Right renal pelvis (tissue), 4 donors: ENCODE data around the gene SMLR1. TPM values are rescaled to one million over a fixed set of nuclear protein-coding genes. Genes with fewer than 3 reads are reported as not detected.
"Not testable (repeated sequence)": the region's sequence is repeated elsewhere in the genome, so short reads cannot be mapped to it uniquely, and the experiment has no call there.

Experiments
- DNase-seq, 4 donors: peaks; one replicate each; pipeline ENCODE4 v3.0.0-alpha.2; 2013; ENCODE audit warnings: low read depth in 4 of 4, low spot score in 3 of 4, missing footprints in 1 of 4
- polyA plus RNA-seq, 4 donors: library from polyadenylated mRNA; unstranded; fragments of 120-200 nt; gene quantifications; one replicate each; pipeline ENCODE4 v1.2.1, GENCODE V29; 2013; ENCODE audit not compliant: insufficient read length in 4 of 4

Gene SMLR1
- polyA plus RNA-seq: 1 to 10 TPM; 1.2 to 3.9 (median 2.0) TPM

- no peak for DNase-seq
Observed at GRCh38 chr6:130827247-130828149, at the start of gene SMLR1. TSS of gene SMLR1 (plus strand) at chr6:130827406. CDS start at chr6:130827414, 8 bp downstream.

GRCh38 chr6:130778946-130779657 is 48.1 kb upstream of the SMLR1 start:
- DNase-seq: no peak

GRCh38 chr6:130779658-130780033 is 47.6 kb upstream of the SMLR1 start:
- DNase-seq: no peak

DNA sequence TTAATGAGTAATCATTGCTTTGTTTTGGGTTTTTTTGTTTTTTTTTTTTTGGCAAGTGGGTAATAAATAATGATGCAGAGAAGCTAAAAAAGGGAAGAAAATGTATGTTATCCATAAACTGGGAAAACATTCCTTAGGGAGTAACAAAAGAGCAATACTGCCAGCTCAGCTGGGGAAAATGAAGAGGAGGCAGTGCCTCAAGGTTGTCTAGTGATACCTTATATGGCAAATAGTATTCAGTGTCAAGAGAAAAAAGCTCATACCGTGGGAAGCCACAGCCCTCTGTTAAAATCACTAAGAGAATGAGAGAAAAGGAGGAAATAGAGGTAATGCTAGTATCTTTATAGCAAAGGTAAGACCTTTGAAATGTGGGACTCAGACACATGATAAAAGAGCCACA is 47.1 kb upstream of the SMLR1 start:
- no peak for DNase-seq

DNA sequence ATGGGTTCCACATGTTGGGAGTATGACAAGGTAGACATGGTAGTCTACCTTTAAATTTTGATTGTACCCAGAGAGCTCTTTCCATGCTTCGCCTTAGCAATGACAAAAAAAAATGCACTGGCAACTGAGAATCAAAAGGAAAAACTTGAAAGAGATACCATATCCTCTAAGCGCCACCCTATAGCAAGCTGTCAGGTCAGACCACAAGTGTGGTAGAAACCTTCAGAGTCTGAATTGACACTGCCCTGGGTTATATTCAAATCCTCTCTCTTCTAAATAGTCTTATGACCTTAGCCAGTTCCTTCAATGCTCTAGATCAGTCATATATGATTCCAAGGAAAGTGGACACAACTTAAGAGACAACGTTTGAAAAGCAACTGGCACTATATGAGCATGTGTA is 45.6 kb upstream of the SMLR1 start:
- no peak for DNase-seq

- no peak for DNase-seq
Observed at GRCh38 chr6:130783416-130784107, 43.6 kb upstream of the SMLR1 start.

- no peak for DNase-seq
Observed at GRCh38 chr6:130787726-130788500, 39.3 kb upstream of the SMLR1 start.

- no peak for DNase-seq
Observed at GRCh38 chr6:130788954-130789353, 38.3 kb upstream of the SMLR1 start.

GRCh38 chr6:130794010-130794697 is 33.1 kb upstream of the SMLR1 start:
- DNase-seq: no peak

GRCh38 chr6:130794738-130795137 is 32.5 kb upstream of the SMLR1 start:
- DNase-seq: no peak

GRCh38 chr6:130796313-130796905 is 30.8 kb upstream of the SMLR1 start:
- DNase-seq: no peak

- no peak for DNase-seq
Observed at GRCh38 chr6:130797061-130797460, 30.1 kb upstream of the SMLR1 start.

DNA sequence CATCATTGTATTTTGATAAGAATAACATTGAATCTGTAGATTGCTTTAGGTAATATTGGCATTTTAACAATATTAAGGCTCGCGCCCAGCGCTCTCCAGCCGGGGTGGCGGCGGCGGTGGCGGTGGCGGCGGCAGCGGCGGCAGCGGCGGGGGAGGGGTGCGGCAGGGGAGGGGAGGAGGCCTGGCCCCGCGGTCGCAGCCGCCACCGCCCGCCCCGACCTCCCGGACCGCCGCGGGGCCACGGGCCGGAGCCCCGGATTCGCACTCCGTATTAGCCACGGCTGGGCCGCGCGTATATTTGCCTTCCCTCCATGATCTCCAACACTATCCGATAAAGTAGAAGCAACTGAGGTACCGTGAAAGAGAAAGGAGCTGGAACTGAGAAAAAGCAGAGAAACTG is 25.8 kb upstream of the SMLR1 start:
- not testable (repeated sequence) for DNase-seq

- DNase-seq: no peak
Observed at GRCh38 chr6:130810307-130811030, 16.7 kb upstream of the SMLR1 start.

DNA sequence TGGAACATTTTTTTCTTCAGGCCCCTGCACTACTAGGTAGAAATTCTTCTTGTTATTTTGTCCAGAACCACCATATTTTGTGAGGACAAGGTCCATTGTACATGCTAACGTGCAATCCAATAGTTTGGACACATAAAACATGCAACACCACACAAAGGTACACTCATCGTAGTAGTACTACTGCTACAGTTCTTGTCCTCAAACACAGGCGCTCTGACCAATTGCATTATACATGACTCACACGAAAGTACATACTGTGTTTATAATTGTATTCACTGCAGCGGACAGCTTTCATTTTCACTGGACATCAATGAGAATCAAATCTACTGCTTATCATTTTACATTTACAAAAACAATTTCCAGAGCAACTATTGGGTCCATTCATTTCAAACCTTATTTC is 15.3 kb upstream of the SMLR1 start:
- no peak for DNase-seq

GRCh38 chr6:130814506-130814905 is 12.7 kb upstream of the SMLR1 start:
- DNase-seq: no peak

DNA sequence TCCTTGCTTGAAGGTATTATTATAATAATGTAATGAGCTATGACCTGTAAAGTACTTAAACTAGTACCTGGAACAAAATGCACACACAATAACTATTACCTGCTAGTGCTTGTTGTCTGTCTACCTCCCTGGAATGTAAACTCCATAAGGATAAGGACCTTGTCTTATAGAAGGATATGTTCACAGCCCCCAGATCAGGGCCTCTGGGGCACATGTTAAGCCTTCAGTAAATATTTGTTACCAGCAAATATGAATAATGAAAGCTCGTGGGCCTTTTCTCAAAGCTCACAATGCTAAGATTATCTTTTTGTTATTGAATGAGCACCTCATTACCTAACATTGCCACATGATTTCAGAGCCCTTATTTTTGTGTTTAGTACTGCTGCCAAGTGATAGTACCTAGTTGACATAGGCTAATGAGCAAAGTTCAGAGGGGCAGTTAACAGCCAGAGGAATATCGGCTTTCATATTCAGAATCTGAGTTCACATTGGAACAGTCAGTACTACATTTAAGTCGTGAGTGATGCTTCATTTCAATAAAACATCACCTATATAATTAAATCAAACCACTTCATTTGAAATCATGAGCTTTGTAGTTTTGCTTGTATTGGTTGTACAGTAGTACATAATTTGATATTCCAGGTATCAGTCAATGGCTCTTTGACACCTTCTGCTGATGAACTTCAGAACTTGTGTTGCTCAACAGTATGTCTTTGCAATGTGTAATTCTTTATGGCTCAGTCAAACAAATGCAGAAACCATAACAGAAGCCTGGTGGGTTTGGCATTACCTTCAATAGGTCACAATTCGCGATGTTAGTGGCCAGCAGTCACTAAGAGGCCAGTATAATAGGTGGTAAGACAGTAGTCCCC is 11.8 kb upstream of the SMLR1 start:
- DNase-seq: no peak

DNA sequence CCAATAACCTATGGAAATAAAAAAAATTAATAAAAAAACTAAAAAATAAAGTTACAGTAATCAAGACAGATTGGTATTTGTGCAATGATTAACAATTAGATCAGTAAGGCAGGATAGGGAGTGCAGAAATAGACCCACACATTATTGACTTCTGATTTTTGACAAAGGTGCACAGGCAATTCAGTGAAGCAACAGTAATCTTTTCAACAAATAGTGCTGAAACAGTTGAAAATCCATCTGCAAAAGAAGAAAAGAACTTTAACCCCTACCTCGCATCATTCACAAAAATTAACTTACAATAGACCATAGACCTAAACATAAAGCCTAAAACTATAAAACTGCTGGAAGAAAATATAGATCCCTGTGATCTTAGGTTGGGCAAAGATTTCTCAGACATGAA is 4.5 kb upstream of the SMLR1 start:
- no peak for DNase-seq
